Ovary (tissue), 3 donors: ENCODE results near the gene TMEM205.

Source experiments
- CTCF ChIP-seq, 3 donors: fragments of 450-650 bp in 2 of 3; fragments of 200-600 bp in 1 of 3; IDR thresholded peaks; one replicate each; pipeline versions ENCODE4 v1.5.1 to v1.8.0; 2016 to 2022; ENCODE audit warnings: antibody characterized with exemption in 3 of 3, mild to moderate bottlenecking in 1 of 3
- POLR2A ChIP-seq: fragments of 450-650 bp; IDR thresholded peaks from one replicate; pipeline ENCODE4 v1.6.1; 2017; ENCODE audit warnings: antibody characterized with exemption, mild to moderate bottlenecking, moderate library complexity
- donor health status: DM: no; HTN: no; CAD: no.

- TF ChIP-seq CTCF (IDR thresholded peaks at IDR 0.05) (no peak), POLR2A (no peak)
These were observed 21.5 kb upstream of the TMEM205 start for GRCh38 chr19:11367528-11367927.
